Glutamatergic neuron (in vitro differentiated cells): Measurements from ENCODE around the gene ECHDC3. TPM values are rescaled to one million over a fixed set of nuclear protein-coding genes. Genes with fewer than 3 reads are reported as not detected.
A peak's percentile ranks its signal among the peaks of the same experiment; 100 is the strongest.

Source experiments
- DNase-seq: peaks from one replicate; pipeline ENCODE4 v3.0.0; 2022
- H3K27ac Mint-ChIP-seq: one replicate; pipeline ENCODE4 v1.8.0; 2020; ENCODE audit warnings: mild to moderate bottlenecking, mixed read lengths, inconsistent platforms; ENCODE audit not compliant: unreplicated experiment
- H3K27me3 Mint-ChIP-seq: one replicate; pipeline ENCODE4 v1.8.0; 2020; ENCODE audit warnings: mild to moderate bottlenecking, moderate library complexity, mixed read lengths, inconsistent platforms; ENCODE audit not compliant: unreplicated experiment
- H3K36me3 Mint-ChIP-seq: one replicate; pipeline ENCODE4 v1.8.0; 2020; ENCODE audit warnings: mild to moderate bottlenecking, mixed read lengths, inconsistent platforms; ENCODE audit not compliant: unreplicated experiment
- H3K4me1 Mint-ChIP-seq: one replicate; pipeline ENCODE4 v1.8.0; 2020; ENCODE audit warnings: mild to moderate bottlenecking, low read depth, mixed read lengths, inconsistent platforms; ENCODE audit not compliant: unreplicated experiment
- H3K4me3 Mint-ChIP-seq: one replicate; pipeline ENCODE4 v1.8.0; 2020; ENCODE audit warnings: mild to moderate bottlenecking, mixed read lengths, inconsistent platforms; ENCODE audit not compliant: unreplicated experiment
- H3K9me3 Mint-ChIP-seq: one replicate; pipeline ENCODE4 v1.8.0; 2020; ENCODE audit warnings: mild to moderate bottlenecking, moderate library complexity, mixed read lengths, inconsistent platforms; ENCODE audit not compliant: unreplicated experiment
- total RNA-seq: library from RNA; stranded (reverse); fragmentation: NEBNext Ultra II Directional; extraction: Animal tissue kit (Norgen Biotek cat#: 25700); gene quantifications from one replicate; pipeline ENCODE4 v1.2.1, GENCODE V29; 2021; ENCODE audit not compliant: unreplicated experiment
- TF ChIP-seq, protein P1 (sequence below): fragments of 200-600 bp; sonication (generic); IDR thresholded peaks from one replicate; pipeline ENCODE4 v1.5.0; 2021; ENCODE audit not compliant: partially characterized antibody, unreplicated experiment

Gene ECHDC3
- total RNA-seq, 1 donor from 2014 or later, result 11.8 TPM

GRCh38 chr10:11757821-11758463, 15.8 kb downstream of the ECHDC3 start:
- Mint-ChIP-seq H3K4me1 (peaks cover 2% of the 10 kb centered on the region), H3K36me3 (no peaks in the 10 kb centered on the region), H3K9me3 (no peaks in the 10 kb centered on the region), H3K4me3 (no peak overlapping the region), H3K27me3 (peaks cover 5% of the 10 kb centered on the region), H3K27ac (no peak overlapping the region)
- DNase-seq, result peak; percentile 92
- TF ChIP-seq, protein P1, sequence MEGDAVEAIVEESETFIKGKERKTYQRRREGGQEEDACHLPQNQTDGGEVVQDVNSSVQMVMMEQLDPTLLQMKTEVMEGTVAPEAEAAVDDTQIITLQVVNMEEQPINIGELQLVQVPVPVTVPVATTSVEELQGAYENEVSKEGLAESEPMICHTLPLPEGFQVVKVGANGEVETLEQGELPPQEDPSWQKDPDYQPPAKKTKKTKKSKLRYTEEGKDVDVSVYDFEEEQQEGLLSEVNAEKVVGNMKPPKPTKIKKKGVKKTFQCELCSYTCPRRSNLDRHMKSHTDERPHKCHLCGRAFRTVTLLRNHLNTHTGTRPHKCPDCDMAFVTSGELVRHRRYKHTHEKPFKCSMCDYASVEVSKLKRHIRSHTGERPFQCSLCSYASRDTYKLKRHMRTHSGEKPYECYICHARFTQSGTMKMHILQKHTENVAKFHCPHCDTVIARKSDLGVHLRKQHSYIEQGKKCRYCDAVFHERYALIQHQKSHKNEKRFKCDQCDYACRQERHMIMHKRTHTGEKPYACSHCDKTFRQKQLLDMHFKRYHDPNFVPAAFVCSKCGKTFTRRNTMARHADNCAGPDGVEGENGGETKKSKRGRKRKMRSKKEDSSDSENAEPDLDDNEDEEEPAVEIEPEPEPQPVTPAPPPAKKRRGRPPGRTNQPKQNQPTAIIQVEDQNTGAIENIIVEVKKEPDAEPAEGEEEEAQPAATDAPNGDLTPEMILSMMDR, result peak; percentile 85

DNA sequence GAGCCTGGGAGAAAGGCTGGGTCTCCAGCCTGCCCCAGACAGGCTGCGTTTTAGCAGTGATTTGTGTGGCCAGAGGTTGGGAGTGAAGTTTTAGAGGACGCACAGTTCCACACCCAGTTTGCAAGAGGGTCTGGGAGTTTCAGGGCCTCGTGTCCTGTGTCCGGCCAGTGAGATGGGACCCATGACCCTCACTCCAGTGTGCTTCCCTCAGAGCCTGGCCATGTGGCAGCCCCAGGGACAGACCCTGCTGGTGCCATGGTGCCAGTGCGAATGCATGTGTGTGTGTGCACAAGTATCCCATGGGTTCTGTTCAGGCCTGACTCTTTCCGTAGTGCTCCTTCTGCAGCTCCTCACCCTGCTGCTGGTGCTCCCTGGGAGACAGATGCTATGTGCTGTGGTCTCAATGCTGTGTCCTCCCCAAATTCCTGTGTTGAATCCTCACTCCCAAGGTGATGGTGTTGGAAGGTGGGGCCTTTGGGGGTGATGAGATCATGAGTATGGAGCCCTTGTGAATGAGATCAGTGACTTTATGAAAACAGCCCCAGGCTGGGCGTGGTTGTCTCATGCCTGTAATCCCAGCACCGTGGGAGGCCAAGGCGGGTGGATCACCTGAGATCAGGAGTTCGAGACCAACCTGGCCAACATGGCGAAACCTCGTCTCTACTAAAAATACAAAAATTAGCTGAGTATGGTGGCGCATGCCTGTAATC, 16.5 kb downstream of the ECHDC3 start:
- no peak overlapping the region for H3K27ac Mint-ChIP-seq
- H3K4me1 Mint-ChIP-seq, result peaks cover 2% of the 10 kb centered on the region
- no peak overlapping the region for H3K4me3 Mint-ChIP-seq

DNA sequence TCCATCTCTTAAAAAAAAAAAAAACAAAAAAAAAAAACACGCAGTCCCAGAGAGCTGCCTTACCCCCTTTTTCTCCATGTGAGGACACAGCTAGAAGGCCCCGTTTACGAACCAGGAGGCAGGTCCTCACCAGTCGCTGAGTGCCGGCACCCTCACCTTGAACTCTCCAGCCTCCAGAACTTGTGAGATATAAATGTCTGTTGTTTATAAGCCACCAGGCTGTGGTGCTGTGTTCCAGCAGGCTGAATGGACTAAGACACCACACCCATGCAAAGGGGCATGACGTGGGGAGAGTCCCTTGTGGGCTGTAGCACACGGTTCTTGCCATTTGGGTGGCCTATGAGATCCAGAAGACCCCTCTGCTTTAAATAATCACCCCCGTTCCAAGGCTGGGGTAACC, 17.2 kb downstream of the ECHDC3 start:
- Mint-ChIP-seq H3K36me3 (no peaks in the 10 kb centered on the region), H3K4me1 (peaks cover 2% of the 10 kb centered on the region), H3K9me3 (no peaks in the 10 kb centered on the region), H3K27me3 (peaks cover 5% of the 10 kb centered on the region), H3K27ac (no peak overlapping the region), H3K4me3 (no peak overlapping the region)
- TF ChIP-seq, protein P1, result no peak
- no peak for DNase-seq

More for the DNA sequence above, 16.5 kb downstream of the ECHDC3 start:
- no peaks in the 10 kb centered on the region for H3K9me3 Mint-ChIP-seq
- no peaks in the 10 kb centered on the region for H3K36me3 Mint-ChIP-seq
- TF ChIP-seq, protein P1, result no peak
- peaks cover 5% of the 10 kb centered on the region for H3K27me3 Mint-ChIP-seq
- DNase-seq, result no peak

GRCh38 chr10:11760151-11760550, 18.0 kb downstream of the ECHDC3 start:
- TF ChIP-seq, protein P1, result no peak
- H3K4me3 Mint-ChIP-seq, result no peak overlapping the region
- no peak for DNase-seq
- H3K27ac Mint-ChIP-seq, result no peak overlapping the region
- peaks cover 2% of the 10 kb centered on the region for H3K4me1 Mint-ChIP-seq
- H3K36me3 Mint-ChIP-seq, result no peaks in the 10 kb centered on the region
- H3K9me3 Mint-ChIP-seq, result no peaks in the 10 kb centered on the region
- H3K27me3 Mint-ChIP-seq, result peaks cover 3% of the 10 kb centered on the region

- H3K36me3 Mint-ChIP-seq, result no peaks in the 10 kb centered on the region
- no peak for DNase-seq
- H3K27me3 Mint-ChIP-seq, result peaks cover 3% of the 10 kb centered on the region
- TF ChIP-seq, protein P1, result no peak
- no peaks in the 10 kb centered on the region for H3K9me3 Mint-ChIP-seq
- H3K27ac Mint-ChIP-seq, result no peak overlapping the region
- peaks cover 2% of the 10 kb centered on the region for H3K4me1 Mint-ChIP-seq
- no peak overlapping the region for H3K4me3 Mint-ChIP-seq
These were observed 18.7 kb downstream of the ECHDC3 start for GRCh38 chr10:11760861-11761260.
